HepG2 (cell line): Measurements from ENCODE around the gene SEZ6L. TPM values are rescaled to one million over a fixed set of nuclear protein-coding genes. Genes with fewer than 3 reads are reported as not detected.

Experiments used
- ATAC-seq: fragments of 200-7000 bp; cut with Tn5 transposase; 3 replicates; pipeline ENCODE4 v1.9.1; 2020; ENCODE audit warnings: mild to moderate bottlenecking, moderate library complexity
- BruUV-seq: library from RNA; stranded (reverse); fragments of 400-500 nt; replicated peaks from 2 replicates; lab custom pipeline; 2021; lab: Mats Ljungman, UMichigan
- CTCF ChIA-PET: fragments of 300-600 bp; formaldehyde crosslinking; extraction: SDS; loops from one replicate; lab custom pipeline; 2021; ENCODE audit warnings: low total read pairs, inconsistent platforms, low intra/inter-chr PET ratio; lab: Yijun Ruan, JAX
- POLR2A ChIA-PET: fragments of 350-600 bp; sonication (Branson Sonifier 250); formaldehyde crosslinking; loops from one replicate; lab custom pipeline; 2020; ENCODE audit warnings: antibody characterized with exemption, inconsistent platforms; lab: Yijun Ruan, JAX
- DNase-seq: peaks from one replicate; pipeline ENCODE4 v3.0.0-alpha.2; 2015; ENCODE audit warnings: low spot score
- FAIRE-seq: peaks from 3 replicates; lab custom pipeline; 2011; peaks lifted over from hg19 to GRCh38; lab: Jason Lieb, UNC
- H2AFZ ChIP-seq: one replicate; pipeline ENCODE4 v1.6.1; 2011; ENCODE audit warnings: low read length, inconsistent platforms
- H3K27ac ChIP-seq: fragments of 300-600 bp; 3 replicates; pipeline ENCODE4 v1.8.0; 2011; ENCODE audit warnings: mixed run types, mild to moderate bottlenecking, mixed read lengths, low read length, inconsistent platforms; ENCODE audit not compliant: insufficient read depth; ENCODE audit errors: extremely low read length
- H3K27me3 ChIP-seq, 2 experiments: fragments of 200-600 bp in 1 of 2; 2 replicates in 1 of 2; 3 replicates in 1 of 2; pipeline versions ENCODE4 v1.6.0 to v1.8.0; 2011; ENCODE audit warnings: low read length in 2 of 2, mild to moderate bottlenecking in 2 of 2, moderate library complexity in 2 of 2, inconsistent platforms in 1 of 2; ENCODE audit not compliant: insufficient read depth in 2 of 2, control insufficient read depth in 1 of 2
- H3K36me3 ChIP-seq, 2 experiments: fragments of 200-600 bp in 1 of 2; replicated peaks in 1 of 2; 2 replicates in 1 of 2; 3 replicates in 1 of 2; pipeline versions ENCODE4 v1.5.1 to v1.8.0; 2011; ENCODE audit warnings: low read length in 2 of 2, inconsistent platforms in 1 of 2; ENCODE audit not compliant: insufficient read depth in 2 of 2, control insufficient read depth in 1 of 2
- H3K4me1 ChIP-seq: 2 replicates; pipeline ENCODE4 v1.5.1; 2012; ENCODE audit warnings: low read length, inconsistent platforms; ENCODE audit not compliant: insufficient read depth
- H3K4me2 ChIP-seq: 2 replicates; pipeline ENCODE4 v1.6.0; 2011; ENCODE audit warnings: low read depth, low read length, inconsistent platforms
- H3K4me3 ChIP-seq, 3 experiments: fragments of 200-600 bp in 1 of 3; sonication (generic), shearing (Covaris generic) in 1 of 3; replicated peaks in 1 of 3; 2 replicates each; pipeline ENCODE4 v1.5.1; 2011 to 2016; ENCODE audit warnings: low read length in 3 of 3, inconsistent platforms in 2 of 3, low read depth in 2 of 3, mild to moderate bottlenecking in 2 of 3, control low read depth in 1 of 3, mixed read lengths in 1 of 3; ENCODE audit not compliant: insufficient read depth in 1 of 3
- H3K79me2 ChIP-seq: one replicate; pipeline ENCODE4 v1.6.1; 2011; ENCODE audit warnings: low read length, inconsistent platforms; ENCODE audit not compliant: insufficient read depth
- H3K9ac ChIP-seq: 2 replicates; pipeline ENCODE4 v1.6.0; 2011; ENCODE audit warnings: mild to moderate bottlenecking, low read depth, low read length, inconsistent platforms; ENCODE audit not compliant: insufficient read depth
- H3K9me3 ChIP-seq: 2 replicates; pipeline ENCODE4 v1.5.1; 2012; ENCODE audit warnings: mild to moderate bottlenecking, low read length
- H4K20me1 ChIP-seq: 2 replicates; pipeline ENCODE4 v1.6.0; 2011; ENCODE audit warnings: inconsistent platforms, mild to moderate bottlenecking, low read length, moderate library complexity; ENCODE audit not compliant: insufficient read depth
- ADNP ChIP-seq: sonication (generic); formaldehyde crosslinking; IDR thresholded peaks from 2 replicates; pipeline ENCODE4 v1.4.0; 2020; ENCODE audit warnings: missing genetic modification reagents
- ATM ChIP-seq: fragments of 450-650 bp; IDR thresholded peaks from 2 replicates; pipeline ENCODE4 v1.7.1; 2017; ENCODE audit warnings: mild to moderate bottlenecking, borderline replicate concordance
- CHD4 ChIP-seq: fragments of 200-600 bp; sonication (generic); IDR thresholded peaks from 2 replicates; pipeline ENCODE4 v1.7.0; 2017; ENCODE audit warnings: mild to moderate bottlenecking, low read length, borderline replicate concordance
- EHMT2 ChIP-seq: fragments of 200-600 bp; sonication (generic); IDR thresholded peaks from 2 replicates; pipeline ENCODE4 v1.7.0; 2017; ENCODE audit warnings: antibody characterized with exemption, low read depth, low read length, borderline replicate concordance
- ELF1 ChIP-seq: sonication (generic); formaldehyde crosslinking; IDR thresholded peaks from 2 replicates; pipeline ENCODE4 v1.4.0; 2020; ENCODE audit warnings: missing genetic modification reagents
- KDM1A ChIP-seq: IDR thresholded peaks from 2 replicates; pipeline ENCODE4 v1.6.1; 2016; ENCODE audit warnings: missing compliant biosample characterization
- PAF1 ChIP-seq: IDR thresholded peaks from 2 replicates; pipeline ENCODE4 v1.6.1; 2016; ENCODE audit warnings: missing genetic modification reagents, missing compliant biosample characterization
- PHF8 ChIP-seq: sonication (generic); formaldehyde crosslinking; IDR thresholded peaks from 2 replicates; pipeline ENCODE4 v1.5.0; 2020; ENCODE audit warnings: missing genetic modification reagents
- POLR2AphosphoS5 ChIP-seq: IDR thresholded peaks from 2 replicates; pipeline ENCODE4 v1.6.1; 2012; ENCODE audit warnings: low read depth, low read length
- ZFP1 ChIP-seq: IDR thresholded peaks from 2 replicates; pipeline ENCODE4 v1.6.1; 2016
- ZFP91 ChIP-seq: sonication (generic); formaldehyde crosslinking; IDR thresholded peaks from 2 replicates; pipeline ENCODE4 v1.9.0; 2022; ENCODE audit warnings: missing genetic modification reagents, mild to moderate bottlenecking, borderline replicate concordance
- ZNF207 ChIP-seq: fragments of 450-650 bp; IDR thresholded peaks from 2 replicates; pipeline ENCODE4 v1.6.1; 2016; ENCODE audit warnings: antibody characterized with exemption, borderline replicate concordance
- ZNF430 ChIP-seq: sonication (generic); formaldehyde crosslinking; IDR thresholded peaks from 2 replicates; pipeline ENCODE4 v1.9.0; 2021; ENCODE audit warnings: mild to moderate bottlenecking, missing genetic modification reagents
- ZNF564 ChIP-seq: sonication (generic); formaldehyde crosslinking; IDR thresholded peaks from 2 replicates; pipeline ENCODE4 v1.8.1; 2023; ENCODE audit warnings: mild to moderate bottlenecking, missing genetic modification reagents
- WGBS: methylation state at CpG from one replicate; pipeline ENCODE4 v1.1.6; 2017; ENCODE audit warnings: low lambda C conversion rate; 5-methylcytosine and 5-hydroxymethylcytosine counted together
- in situ Hi-C: cut with HindIII; loops from 2 replicates; pipeline ENCODE4 v1.10.0; 2017; ENCODE audit warnings: low pct_unique_long_range_greater_than_20kb; ENCODE audit not compliant: extremely low pct_ligation_motif_present
- intact Hi-C: fragments of 100-400 bp; cut with micrococcal nuclease; formaldehyde crosslinking; loops from one replicate; pipeline ENCODE4 v1.10.0; 2022; ENCODE audit not compliant: unreplicated experiment
- polyA plus RNA-seq, 8 experiments: library from polyadenylated mRNA; depleted of rRNA in 3 of 8; stranded (reverse) in 7 of 8; unstranded in 1 of 8; fragments of >200 nt; fragmentation: Illumina TruSeq in 4 of 8; extraction: Trizol in 4 of 8; gene quantifications; 2 replicates each; pipeline versions ENCODE4 v1.2.1 to v1.2.3, GENCODE V29; 2011 to 2016; ENCODE audit warnings: low read depth in 4 of 8, missing spikeins in 1 of 8, mixed read lengths in 1 of 8; ENCODE audit not compliant: insufficient read depth in 1 of 8
- total RNA-seq, 5 experiments: library from RNA; depleted of rRNA; stranded (reverse); fragments of >200 nt; fragmentation: Illumina TruSeq; extraction: Trizol; gene quantifications; 2 replicates each; pipeline ENCODE4 v1.2.3, GENCODE V29; 2016; ENCODE audit warnings: low read depth in 1 of 5
- TF ChIP-seq, protein P1 (sequence below): sonication (generic); formaldehyde crosslinking; IDR thresholded peaks from 2 replicates; pipeline ENCODE4 v1.5.0; 2020; ENCODE audit warnings: missing genetic modification reagents

The SEZ6L gene
- total and polyA plus RNA-seq, 2 of the 13 experiments (the other 11 are each of a cell fraction or from before 2014, with no cell fraction given): not detected

DNA sequence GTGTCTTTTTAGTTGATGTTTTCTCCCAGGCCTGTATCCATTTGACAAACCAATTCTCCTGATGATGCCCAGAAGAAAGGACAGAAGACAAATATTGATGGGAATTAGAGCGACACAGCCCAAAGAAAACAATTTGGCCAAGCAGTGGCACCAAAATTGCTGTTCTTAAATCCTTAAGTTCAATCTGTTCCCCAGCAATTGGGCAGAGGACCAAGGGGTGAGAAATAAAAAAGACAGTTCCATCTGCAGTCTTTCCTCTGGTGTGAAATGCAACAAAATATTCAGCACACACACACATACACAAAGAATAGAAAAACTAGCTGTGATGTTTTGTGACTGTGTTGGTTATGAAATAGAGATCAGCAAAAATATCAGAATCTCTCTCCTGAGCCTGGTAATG is 221.8 kb downstream of the SEZ6L start:
- H2AFZ ChIP-seq: no peak overlapping the region
- DNase-seq (no peak), FAIRE-seq (no peak), ATAC-seq (no peak)
- no TSS peak for BruUV-seq
- CTCF ChIA-PET: no interaction called here
- no peaks in the 10 kb centered on the region for H3K4me1 ChIP-seq
- H3K9me3 ChIP-seq: no peaks in the 10 kb centered on the region
- in situ Hi-C loops: no loop called here
- H4K20me1 ChIP-seq: no peaks in the 10 kb centered on the region
- no peak overlapping the region for H3K4me2 ChIP-seq
- H3K27me3 ChIP-seq: peaks cover 0 to 2% of the 10 kb centered on the region in 2 experiments; a peak in 2 of 5 replicates
- 0% methylated on average over 1 of the region's 1 CpG for WGBS
- no peaks in the 10 kb centered on the region for H3K79me2 ChIP-seq
- no peak overlapping the region for H3K4me3 ChIP-seq
- intact Hi-C loops: no loop called here
- POLR2A ChIA-PET: no interaction called here
- no peaks in the 10 kb centered on the region for H3K36me3 ChIP-seq
- no peak overlapping the region for H3K9ac ChIP-seq
- H3K27ac ChIP-seq: no peak overlapping the region
- TF ChIP-seq KDM1A: no peak
- TF ChIP-seq ZFP1: no peak
- TF ChIP-seq ZNF564: no peak
- TF ChIP-seq EHMT2: no peak
- no peak for TF ChIP-seq POLR2AphosphoS5
- no peak for TF ChIP-seq CHD4
- no peak for TF ChIP-seq ZNF430 (CRISPR knock-in tag)
- TF ChIP-seq ATM: no peak
- TF ChIP-seq PHF8 (CRISPR knock-in tag): no peak
- TF ChIP-seq, protein P1, sequence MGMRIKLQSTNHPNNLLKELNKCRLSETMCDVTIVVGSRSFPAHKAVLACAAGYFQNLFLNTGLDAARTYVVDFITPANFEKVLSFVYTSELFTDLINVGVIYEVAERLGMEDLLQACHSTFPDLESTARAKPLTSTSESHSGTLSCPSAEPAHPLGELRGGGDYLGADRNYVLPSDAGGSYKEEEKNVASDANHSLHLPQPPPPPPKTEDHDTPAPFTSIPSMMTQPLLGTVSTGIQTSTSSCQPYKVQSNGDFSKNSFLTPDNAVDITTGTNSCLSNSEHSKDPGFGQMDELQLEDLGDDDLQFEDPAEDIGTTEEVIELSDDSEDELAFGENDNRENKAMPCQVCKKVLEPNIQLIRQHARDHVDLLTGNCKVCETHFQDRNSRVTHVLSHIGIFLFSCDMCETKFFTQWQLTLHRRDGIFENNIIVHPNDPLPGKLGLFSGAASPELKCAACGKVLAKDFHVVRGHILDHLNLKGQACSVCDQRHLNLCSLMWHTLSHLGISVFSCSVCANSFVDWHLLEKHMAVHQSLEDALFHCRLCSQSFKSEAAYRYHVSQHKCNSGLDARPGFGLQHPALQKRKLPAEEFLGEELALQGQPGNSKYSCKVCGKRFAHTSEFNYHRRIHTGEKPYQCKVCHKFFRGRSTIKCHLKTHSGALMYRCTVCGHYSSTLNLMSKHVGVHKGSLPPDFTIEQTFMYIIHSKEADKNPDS (CRISPR knock-in tag): no peak
- no peak for TF ChIP-seq ZFP91
- no peak for TF ChIP-seq ADNP
- TF ChIP-seq ELF1 (CRISPR knock-in tag): no peak
- TF ChIP-seq PAF1 (CRISPR knock-in tag): no peak
- TF ChIP-seq ZNF207: no peak
